ENCODE results near the gene CFAP161. TPM values are rescaled to one million over a fixed set of nuclear protein-coding genes. Genes with fewer than 3 reads are reported as not detected.

Gene CFAP161
- polyA plus RNA-seq, 1 of the 3 experiments (the other 2 are of a cell fraction): 0.03 TPM

DNA sequence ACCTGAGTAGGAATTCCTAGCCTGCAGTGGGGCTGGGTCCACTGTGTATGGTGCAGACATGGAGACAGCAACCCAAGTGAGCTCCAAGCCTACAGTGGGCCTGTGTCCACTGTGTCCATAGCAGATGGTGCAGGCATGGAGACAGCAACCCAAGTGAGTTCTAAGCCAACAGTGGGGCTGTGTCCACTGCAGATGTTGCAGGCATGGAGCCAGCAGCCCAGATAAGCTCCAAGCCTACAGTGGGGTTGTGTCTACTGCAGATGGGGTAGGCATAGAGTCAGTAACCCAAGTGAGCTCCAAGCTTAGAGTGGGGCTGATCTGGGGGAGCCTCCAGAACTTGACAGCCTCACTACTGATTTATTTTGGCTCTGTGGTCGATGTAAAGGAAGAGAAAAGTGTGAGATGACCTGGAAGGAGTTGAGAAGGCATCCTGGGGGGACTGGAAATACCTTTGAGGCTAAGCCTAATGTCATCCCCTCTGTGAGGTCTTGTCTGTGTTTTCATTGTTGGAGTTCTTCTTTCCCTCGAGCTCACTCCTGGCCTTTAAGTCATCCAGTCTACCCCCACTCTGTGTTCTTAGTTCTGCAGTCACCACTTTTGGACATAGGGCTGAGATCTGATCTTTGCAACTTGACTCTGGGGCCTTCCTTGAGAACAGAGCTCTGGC, 40.2 kb downstream of the CFAP161 start:
- TF ChIP-seq TAF1 (IDR thresholded peaks at IDR 0.05; ENCODE audit: borderline replicate concordance, low read depth, low read length): no peak
- no peak for TF ChIP-seq CHD2 (IDR thresholded peaks at IDR 0.05; ENCODE audit: low read length, partially characterized antibody)
- TF ChIP-seq JUND (IDR thresholded peaks at IDR 0.05): no peak
- TF ChIP-seq POLR2AphosphoS5 (IDR thresholded peaks at IDR 0.05; ENCODE audit: low read depth, low read length): no peak
- TF ChIP-seq, protein P1, sequence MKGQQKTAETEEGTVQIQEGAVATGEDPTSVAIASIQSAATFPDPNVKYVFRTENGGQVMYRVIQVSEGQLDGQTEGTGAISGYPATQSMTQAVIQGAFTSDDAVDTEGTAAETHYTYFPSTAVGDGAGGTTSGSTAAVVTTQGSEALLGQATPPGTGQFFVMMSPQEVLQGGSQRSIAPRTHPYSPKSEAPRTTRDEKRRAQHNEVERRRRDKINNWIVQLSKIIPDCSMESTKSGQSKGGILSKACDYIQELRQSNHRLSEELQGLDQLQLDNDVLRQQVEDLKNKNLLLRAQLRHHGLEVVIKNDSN (IDR thresholded peaks at IDR 0.05; ENCODE audit: borderline replicate concordance, low read depth): no peak
- TF ChIP-seq NRF1 (IDR thresholded peaks at IDR 0.05; ENCODE audit: low read depth, low read length): no peak
- TF ChIP-seq, protein P2, sequence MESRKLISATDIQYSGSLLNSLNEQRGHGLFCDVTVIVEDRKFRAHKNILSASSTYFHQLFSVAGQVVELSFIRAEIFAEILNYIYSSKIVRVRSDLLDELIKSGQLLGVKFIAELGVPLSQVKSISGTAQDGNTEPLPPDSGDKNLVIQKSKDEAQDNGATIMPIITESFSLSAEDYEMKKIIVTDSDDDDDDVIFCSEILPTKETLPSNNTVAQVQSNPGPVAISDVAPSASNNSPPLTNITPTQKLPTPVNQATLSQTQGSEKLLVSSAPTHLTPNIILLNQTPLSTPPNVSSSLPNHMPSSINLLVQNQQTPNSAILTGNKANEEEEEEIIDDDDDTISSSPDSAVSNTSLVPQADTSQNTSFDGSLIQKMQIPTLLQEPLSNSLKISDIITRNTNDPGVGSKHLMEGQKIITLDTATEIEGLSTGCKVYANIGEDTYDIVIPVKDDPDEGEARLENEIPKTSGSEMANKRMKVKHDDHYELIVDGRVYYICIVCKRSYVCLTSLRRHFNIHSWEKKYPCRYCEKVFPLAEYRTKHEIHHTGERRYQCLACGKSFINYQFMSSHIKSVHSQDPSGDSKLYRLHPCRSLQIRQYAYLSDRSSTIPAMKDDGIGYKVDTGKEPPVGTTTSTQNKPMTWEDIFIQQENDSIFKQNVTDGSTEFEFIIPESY (IDR thresholded peaks at IDR 0.05; ENCODE audit: borderline replicate concordance, low read depth): no peak
- TF ChIP-seq RXRA (IDR thresholded peaks at IDR 0.05; ENCODE audit: borderline replicate concordance, low read depth): no peak
- TF ChIP-seq FOSL2 (IDR thresholded peaks at IDR 0.05; ENCODE audit: borderline replicate concordance, low read depth): no peak
- no peak for TF ChIP-seq NFIC (IDR thresholded peaks at IDR 0.05; ENCODE audit: borderline replicate concordance)
- no peak for TF ChIP-seq SMC3 (IDR thresholded peaks at IDR 0.05; ENCODE audit: low read depth, low read length)
- no peak for TF ChIP-seq YY1 (IDR thresholded peaks at IDR 0.05; ENCODE audit: low read depth)
- TF ChIP-seq, protein P3, sequence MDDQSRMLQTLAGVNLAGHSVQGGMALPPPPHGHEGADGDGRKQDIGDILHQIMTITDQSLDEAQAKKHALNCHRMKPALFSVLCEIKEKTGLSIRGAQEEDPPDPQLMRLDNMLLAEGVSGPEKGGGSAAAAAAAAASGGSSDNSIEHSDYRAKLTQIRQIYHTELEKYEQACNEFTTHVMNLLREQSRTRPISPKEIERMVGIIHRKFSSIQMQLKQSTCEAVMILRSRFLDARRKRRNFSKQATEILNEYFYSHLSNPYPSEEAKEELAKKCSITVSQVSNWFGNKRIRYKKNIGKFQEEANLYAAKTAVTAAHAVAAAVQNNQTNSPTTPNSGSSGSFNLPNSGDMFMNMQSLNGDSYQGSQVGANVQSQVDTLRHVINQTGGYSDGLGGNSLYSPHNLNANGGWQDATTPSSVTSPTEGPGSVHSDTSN (IDR thresholded peaks at IDR 0.05): no peak
- TF ChIP-seq, protein P4, sequence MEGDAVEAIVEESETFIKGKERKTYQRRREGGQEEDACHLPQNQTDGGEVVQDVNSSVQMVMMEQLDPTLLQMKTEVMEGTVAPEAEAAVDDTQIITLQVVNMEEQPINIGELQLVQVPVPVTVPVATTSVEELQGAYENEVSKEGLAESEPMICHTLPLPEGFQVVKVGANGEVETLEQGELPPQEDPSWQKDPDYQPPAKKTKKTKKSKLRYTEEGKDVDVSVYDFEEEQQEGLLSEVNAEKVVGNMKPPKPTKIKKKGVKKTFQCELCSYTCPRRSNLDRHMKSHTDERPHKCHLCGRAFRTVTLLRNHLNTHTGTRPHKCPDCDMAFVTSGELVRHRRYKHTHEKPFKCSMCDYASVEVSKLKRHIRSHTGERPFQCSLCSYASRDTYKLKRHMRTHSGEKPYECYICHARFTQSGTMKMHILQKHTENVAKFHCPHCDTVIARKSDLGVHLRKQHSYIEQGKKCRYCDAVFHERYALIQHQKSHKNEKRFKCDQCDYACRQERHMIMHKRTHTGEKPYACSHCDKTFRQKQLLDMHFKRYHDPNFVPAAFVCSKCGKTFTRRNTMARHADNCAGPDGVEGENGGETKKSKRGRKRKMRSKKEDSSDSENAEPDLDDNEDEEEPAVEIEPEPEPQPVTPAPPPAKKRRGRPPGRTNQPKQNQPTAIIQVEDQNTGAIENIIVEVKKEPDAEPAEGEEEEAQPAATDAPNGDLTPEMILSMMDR (IDR thresholded peaks at IDR 0.05): no peak
- TF ChIP-seq RFX5 (IDR thresholded peaks at IDR 0.05; ENCODE audit: low read length): no peak
- TF ChIP-seq RCOR1 (IDR thresholded peaks at IDR 0.05; ENCODE audit: low read length): no peak
- TF ChIP-seq FOXJ3 (CRISPR knock-in tag; IDR thresholded peaks at IDR 0.05): no peak
- TF ChIP-seq, protein P5, sequence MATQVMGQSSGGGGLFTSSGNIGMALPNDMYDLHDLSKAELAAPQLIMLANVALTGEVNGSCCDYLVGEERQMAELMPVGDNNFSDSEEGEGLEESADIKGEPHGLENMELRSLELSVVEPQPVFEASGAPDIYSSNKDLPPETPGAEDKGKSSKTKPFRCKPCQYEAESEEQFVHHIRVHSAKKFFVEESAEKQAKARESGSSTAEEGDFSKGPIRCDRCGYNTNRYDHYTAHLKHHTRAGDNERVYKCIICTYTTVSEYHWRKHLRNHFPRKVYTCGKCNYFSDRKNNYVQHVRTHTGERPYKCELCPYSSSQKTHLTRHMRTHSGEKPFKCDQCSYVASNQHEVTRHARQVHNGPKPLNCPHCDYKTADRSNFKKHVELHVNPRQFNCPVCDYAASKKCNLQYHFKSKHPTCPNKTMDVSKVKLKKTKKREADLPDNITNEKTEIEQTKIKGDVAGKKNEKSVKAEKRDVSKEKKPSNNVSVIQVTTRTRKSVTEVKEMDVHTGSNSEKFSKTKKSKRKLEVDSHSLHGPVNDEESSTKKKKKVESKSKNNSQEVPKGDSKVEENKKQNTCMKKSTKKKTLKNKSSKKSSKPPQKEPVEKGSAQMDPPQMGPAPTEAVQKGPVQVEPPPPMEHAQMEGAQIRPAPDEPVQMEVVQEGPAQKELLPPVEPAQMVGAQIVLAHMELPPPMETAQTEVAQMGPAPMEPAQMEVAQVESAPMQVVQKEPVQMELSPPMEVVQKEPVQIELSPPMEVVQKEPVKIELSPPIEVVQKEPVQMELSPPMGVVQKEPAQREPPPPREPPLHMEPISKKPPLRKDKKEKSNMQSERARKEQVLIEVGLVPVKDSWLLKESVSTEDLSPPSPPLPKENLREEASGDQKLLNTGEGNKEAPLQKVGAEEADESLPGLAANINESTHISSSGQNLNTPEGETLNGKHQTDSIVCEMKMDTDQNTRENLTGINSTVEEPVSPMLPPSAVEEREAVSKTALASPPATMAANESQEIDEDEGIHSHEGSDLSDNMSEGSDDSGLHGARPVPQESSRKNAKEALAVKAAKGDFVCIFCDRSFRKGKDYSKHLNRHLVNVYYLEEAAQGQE (IDR thresholded peaks at IDR 0.05; ENCODE audit: low read depth, low read length): no peak
- no peak for TF ChIP-seq TEAD4 (IDR thresholded peaks at IDR 0.05; ENCODE audit: borderline replicate concordance, insufficient read depth)
- no peaks in the 10 kb centered on the region for H3K27me3 ChIP-seq (ENCODE audit: insufficient read depth)
- H3K9me3 ChIP-seq: no peaks in the 10 kb centered on the region
- H2AFZ ChIP-seq (ENCODE audit: low read depth): no peak overlapping the region
- H3K79me2 ChIP-seq (ENCODE audit: insufficient read depth): no peaks in the 10 kb centered on the region
- no peak overlapping the region for H3K4me2 ChIP-seq
- no peaks in the 10 kb centered on the region for H3K9me2 ChIP-seq
- 3% methylated on average over 2 of the region's 2 CpGs for WGBS (ENCODE audit: low lambda C conversion rate)
- no peak overlapping the region for H3K27ac ChIP-seq (ENCODE audit: low read depth in 2 of 2, low read length in 1 of 2)
- no peaks in the 10 kb centered on the region for H4K20me1 ChIP-seq (ENCODE audit: insufficient read depth)
- no peak overlapping the region for H3K9ac ChIP-seq
- no peak for DNase-seq
- no peaks in the 10 kb centered on the region for H3K36me3 ChIP-seq (replicated peaks in 1 of 2; ENCODE audit: control insufficient read depth in 1 of 2, insufficient read depth in 2 of 2, low read length in 1 of 2)
- no peaks in the 10 kb centered on the region for H3F3A ChIP-seq (replicated peaks; ENCODE audit: insufficient read depth)
- ChIA-PET CTCF (interaction anchor here (0.9 to 3.6 kb wide), 3 partner anchors 10 to 92 kb away, joined by 3 to 18 read pairs (median 6); no protein-coding TSS in a partner anchor), POLR2A (interaction anchor here (1.5 kb wide), 1 partner anchor 14 kb away, joined by 4 read pairs; no protein-coding TSS in a partner anchor)
- H3K4me3 ChIP-seq (ENCODE audit: low read depth in 2 of 2, low read length in 1 of 2): no peak overlapping the region
- no peaks in the 10 kb centered on the region for H3K4me1 ChIP-seq (ENCODE audit: control insufficient read depth in 1 of 2, insufficient read depth in 2 of 2, low read depth in 1 of 2, low read length in 1 of 2)

Data from SK-N-SH (cell line).